Neural progenitor cell (in vitro differentiated cells): ENCODE data around the gene MCUB.

ENCODE experiments used
- CTCF ChIP-seq: fragments of 200-600 bp; sonication (generic); IDR thresholded peaks from 2 replicates; pipeline ENCODE4 v1.5.1; 2017; ENCODE audit warnings: antibody characterized with exemption, mild to moderate bottlenecking
- EZH2 ChIP-seq: fragments of 200-600 bp; sonication (generic); IDR thresholded peaks from 2 replicates; pipeline ENCODE4 v1.6.1; 2017; ENCODE audit warnings: antibody characterized with exemption, mild to moderate bottlenecking, moderate library complexity
- EZH2phosphoT487 ChIP-seq: fragments of 200-600 bp; sonication (generic); IDR thresholded peaks from 2 replicates; pipeline ENCODE4 v1.6.1; 2017; ENCODE audit warnings: antibody characterized with exemption

DNA sequence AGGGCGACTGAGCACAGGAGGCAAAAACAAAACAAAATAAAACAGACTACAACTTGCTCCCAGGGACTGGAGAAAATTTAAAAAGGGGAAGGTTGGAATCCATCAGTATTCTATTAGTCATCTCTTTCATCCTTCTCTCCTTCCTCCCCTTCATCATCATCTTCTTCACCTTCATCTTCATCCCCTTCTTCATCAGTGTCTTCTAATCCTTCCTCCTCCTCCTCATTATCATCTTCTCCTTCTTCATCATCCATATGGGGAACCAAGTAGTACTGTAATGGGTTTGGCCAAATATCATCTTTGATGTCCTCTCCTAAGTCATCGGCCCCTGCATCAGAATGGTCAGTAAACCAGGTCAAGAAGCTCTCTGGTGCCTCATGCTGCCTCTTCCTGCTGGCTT, 6.9 kb upstream of the MCUB start:
- TF ChIP-seq CTCF, result no peak
- TF ChIP-seq EZH2phosphoT487, result no peak
- no peak for TF ChIP-seq EZH2
